GM18526 (cell line): ENCODE measurements around the gene ACTL9.

Experiments used
- POLR2A ChIP-seq: IDR thresholded peaks from 3 replicates; pipeline ENCODE4 v1.6.1; 2011; ENCODE audit not compliant: insufficient read length; ENCODE audit errors: extremely low read depth

Gene ACTL9

DNA sequence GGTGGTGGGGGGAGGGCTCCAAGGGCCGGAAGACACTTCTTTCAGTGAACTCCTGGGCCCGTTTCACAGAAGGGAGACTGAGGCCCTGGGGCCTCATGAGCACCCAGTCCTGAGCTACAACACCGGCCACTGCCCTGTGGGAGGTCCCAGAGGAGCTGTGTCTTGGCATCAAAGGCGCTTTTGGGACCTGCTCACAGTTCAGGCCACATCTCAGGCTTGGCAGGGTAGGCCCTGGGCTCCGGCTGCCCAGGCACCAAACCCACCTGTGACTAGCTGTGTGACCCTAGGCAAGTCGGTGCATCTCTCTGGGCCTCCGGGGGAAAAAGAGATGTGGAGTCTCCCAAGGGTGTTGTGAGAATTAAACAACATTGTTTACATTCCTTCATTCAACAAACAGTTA is 38.7 kb downstream of the ACTL9 start:
- TF ChIP-seq POLR2A: no peak

DNA sequence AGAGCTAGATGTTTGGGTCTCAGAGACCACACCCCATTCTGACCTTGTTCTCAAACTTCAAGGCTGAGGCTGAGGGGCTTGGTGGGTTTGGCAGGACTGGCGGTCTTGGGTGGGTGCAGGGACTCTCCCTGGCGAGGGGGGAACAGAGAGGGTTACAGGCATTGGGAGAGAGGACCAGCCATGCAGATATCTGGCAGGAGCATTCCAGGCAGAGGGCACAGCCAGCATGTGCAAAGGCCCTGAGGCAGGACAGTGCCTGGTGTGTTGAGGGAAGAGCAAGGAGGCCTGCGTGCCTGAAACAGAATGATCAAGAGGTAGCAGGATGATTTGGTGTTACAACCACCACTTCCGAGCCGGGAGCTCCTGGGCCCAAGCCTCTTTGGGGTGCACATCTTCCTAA is 40.7 kb downstream of the ACTL9 start:
- TF ChIP-seq POLR2A: no peak

DNA sequence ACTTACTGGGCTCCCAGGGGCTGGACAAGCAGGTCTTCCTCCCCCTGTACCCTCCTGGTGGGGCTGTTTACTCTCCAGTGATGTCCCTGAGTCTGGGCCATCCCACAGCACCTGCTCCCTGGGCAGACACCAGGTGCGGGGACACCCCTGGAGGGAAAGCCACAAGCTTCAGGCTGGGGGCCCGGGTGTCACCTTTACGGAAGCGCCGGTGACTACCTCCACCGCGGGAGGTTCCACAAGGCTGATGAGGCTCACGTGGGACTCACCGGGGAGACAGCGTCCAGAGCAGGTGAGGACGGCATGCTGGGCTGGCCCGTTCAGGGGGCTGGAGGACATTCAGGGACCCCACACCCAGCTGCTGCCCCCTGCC is 43.3 kb downstream of the ACTL9 start:
- no peak for TF ChIP-seq POLR2A

DNA sequence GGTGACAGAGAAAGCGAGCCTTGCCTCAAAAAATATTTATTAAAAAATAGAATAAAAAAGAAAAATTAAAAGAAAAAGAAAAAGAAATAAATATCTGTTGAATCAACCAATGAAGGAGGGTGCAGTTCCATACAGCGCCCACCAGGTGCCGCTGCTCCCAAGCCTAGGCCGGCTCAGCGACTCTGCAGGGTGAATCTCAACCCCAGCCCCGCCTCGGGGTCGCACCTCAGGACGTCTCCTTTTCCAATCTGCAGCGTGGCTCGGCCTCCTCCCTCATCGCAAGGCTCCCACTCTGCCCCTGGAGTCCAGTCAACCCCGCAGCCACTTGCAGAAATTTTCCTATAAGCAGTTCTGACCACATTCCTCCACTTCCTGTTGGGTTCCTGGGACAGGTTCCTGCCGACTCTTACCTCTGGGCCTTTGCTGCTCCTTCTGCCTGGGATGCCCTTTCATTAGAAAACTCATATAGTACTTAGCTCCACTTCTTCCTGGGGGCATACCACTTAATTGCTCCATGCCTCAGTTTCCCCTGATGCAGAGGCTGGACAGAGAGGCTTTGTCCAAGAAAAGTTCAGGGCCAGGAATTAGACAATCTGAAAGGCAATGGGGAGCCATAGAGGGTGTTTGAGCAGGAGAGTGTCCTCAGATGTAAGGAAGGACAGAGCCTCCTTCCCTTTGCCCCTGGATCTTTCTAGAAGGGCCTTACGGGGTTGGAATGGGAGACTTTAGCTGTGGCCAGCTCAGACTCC is 43.8 kb downstream of the ACTL9 start:
- TF ChIP-seq POLR2A: no peak

DNA sequence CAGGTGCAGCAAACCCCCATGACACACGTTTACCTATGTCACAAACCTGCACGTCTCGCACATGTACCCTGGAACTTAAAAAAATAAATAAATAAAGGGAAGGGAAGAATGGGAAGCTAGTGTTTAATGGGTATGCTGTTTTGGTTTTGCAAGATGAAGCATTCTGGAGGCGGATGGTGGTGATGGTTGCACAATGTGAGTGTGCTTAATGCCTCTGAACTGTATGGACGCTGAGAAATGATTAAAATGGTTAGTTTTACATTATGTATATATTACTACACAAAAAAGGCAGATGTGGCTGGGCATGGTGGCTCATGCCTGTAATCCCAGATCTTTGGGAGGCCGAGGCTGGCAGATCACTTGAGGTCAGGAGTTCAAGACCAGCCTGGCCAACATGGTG is 50.4 kb downstream of the ACTL9 start:
- no peak for TF ChIP-seq POLR2A
